Hematopoietic multipotent progenitor cell treated with erythropoietin and hydrocortisone succinate and interleukin-3 and kit ligand, for 4 days (in vitro differentiated cells): ENCODE results near the gene DUSP9.
A peak's percentile ranks its signal among the peaks of the same experiment; 100 is the strongest.

ENCODE experiments used
- DNase-seq: peaks from one replicate; pipeline ENCODE4 v3.0.0-alpha.2; 2015

The DUSP9 gene

DNA sequence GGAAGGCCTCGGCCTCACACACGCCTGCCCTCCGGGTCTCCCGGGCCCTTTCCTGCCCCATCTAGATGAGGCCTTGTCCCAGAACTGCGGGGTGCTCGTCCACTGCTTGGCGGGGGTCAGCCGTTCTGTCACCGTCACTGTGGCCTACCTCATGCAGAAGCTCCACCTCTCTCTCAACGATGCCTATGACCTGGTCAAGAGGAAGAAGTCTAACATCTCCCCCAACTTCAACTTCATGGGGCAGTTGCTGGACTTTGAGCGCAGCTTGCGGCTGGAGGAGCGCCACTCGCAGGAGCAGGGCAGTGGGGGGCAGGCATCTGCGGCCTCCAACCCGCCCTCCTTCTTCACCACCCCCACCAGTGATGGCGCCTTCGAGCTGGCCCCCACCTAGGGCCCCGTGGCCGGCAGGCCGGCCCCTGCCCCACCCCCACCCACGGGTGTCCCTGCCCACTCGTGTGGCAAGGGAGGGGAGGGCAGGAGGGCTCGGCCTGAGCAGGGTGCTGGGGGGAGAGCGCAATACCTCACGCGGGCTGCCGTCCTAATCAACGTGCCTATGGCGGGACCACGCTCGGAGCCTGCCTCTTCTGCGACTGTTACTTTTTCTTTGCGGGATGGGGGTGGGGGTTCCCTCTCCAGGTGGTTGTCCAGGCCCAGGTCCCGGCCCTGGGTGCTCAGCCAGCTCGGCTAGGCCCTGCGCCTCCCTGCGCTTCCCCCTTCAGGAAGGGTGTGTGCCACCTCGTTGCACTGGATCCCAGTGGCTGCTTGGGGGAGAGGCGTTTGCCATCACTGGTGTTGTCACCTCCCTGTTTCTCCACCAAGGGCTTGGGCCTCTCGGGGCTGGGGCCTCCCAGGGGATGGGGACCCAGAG, 3.1 kb downstream of the DUSP9 start:
- no peak for DNase-seq

DNA sequence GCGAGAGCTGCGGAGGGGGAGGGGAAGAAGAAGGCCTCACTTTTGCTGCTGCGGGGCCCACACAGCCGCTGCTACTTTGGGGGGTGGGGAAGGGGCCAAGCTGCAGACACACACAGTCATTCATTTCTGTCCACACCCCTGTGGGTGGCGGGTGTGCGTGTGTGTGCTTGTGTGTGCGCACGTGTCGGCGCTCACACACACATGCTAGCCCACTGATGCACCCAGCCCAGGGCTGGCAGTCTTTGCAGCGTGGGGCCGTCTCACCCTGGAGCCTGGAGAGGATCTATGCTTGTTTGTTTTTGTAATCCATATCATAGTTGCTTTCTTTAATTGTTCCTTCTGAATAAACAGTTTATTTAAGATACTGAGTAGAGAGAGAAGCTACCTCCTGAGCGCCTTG, 4.0 kb downstream of the DUSP9 start:
- no peak for DNase-seq

DNA sequence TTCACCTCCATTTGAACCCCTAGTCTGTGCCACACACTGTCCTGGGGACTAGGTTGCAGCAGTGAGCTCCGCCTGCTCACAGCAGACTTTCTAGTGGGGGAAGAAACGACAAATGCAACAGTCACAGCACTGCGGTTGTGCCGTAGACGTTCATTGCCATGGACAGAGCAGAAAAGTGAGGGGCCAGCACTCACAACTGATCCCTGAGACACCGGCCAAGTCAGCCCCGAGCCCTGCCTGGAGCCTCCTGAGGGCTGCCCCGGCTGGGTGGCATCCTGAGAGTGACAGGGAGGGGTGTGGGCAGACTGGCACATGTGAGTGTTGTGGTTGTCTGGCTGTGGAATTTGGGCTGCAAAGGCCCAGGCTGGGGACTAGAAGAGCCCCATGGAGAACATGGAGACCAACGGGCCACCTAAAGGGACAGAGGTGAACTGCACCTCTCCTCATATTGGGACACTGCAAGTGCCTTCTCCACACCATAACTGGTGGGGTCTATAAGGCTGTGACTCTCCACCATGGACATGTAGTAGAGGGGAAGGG, 4.6 kb downstream of the DUSP9 start:
- peak; percentile 45 for DNase-seq

DNA sequence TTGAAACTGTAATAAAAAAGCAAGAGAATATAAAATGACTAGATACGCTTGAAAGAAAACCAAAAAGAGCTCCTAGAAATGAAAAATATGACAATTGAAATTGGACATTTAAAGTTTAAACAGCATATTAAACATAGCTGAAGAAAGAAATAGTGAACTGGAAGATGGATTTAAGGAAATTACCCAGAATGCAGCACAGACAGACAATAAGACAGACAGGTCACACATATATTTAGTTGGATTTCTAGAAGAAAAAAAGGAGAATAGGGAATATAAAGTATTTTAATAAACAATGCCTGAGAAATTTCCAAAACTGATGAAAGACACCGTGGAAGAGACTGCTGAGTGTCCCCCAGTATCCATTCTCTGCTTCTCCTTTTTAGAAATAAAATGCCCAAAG, 6.6 kb downstream of the DUSP9 start:
- no peak for DNase-seq

DNA sequence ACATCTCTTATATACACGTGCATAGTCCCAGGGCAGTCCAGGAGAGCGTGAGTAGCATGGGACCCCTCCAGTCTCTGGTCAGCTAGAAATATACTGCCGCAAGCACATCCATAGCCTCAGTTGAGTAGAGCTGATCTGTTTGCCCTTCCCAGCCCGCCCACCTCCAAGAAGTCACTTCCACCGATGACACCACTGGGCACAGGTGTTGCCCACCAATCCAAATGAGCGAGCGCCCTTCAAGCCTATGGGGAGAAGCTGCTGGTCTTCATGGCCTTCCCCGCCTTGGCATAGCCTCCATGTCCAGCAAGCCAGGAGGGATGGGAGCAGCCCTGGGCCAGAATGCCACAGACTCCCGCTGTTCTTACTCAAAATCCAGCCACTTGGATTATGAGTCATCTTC, 10.2 kb downstream of the DUSP9 start:
- no peak for DNase-seq

DNA sequence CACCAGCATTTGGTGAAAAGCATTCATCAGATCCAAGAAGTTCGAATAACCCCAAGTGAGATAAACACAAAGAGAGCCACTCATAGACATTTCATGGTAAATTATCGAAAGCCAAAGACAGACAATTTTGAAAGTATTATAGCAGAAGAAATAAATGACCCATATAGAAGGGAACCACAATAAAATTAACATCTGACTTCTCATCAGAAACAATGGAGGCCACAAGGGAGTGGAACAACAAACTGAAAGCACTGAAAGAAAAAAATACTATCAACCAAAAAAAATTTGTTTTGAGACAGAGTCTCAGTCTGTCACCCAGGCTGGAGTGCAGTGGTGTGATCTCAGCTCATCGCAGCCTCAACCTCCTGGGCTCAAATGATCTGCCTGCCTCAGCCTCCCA, 12.3 kb downstream of the DUSP9 start:
- DNase-seq = no peak

DNA sequence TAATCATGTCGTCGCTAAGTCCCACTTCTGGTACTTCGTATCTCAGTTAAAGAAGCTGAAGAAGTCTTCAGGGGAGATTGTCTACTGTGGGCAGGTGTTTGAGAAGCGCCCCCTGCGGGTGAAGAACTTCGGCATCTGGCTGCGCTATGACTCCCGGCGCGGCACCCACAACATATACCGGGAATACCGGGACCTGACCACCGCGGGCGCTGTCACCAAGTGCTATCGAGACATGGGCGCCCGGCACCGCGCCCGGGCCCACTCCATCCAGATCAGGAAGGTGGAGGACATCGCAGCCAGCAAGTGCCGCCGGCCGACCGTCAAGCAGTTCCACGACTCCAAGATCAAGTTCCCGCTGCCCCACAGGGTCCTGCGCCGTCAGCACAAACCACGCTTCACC, 15.3 kb downstream of the DUSP9 start:
- DNase-seq = peak; percentile 50

DNA sequence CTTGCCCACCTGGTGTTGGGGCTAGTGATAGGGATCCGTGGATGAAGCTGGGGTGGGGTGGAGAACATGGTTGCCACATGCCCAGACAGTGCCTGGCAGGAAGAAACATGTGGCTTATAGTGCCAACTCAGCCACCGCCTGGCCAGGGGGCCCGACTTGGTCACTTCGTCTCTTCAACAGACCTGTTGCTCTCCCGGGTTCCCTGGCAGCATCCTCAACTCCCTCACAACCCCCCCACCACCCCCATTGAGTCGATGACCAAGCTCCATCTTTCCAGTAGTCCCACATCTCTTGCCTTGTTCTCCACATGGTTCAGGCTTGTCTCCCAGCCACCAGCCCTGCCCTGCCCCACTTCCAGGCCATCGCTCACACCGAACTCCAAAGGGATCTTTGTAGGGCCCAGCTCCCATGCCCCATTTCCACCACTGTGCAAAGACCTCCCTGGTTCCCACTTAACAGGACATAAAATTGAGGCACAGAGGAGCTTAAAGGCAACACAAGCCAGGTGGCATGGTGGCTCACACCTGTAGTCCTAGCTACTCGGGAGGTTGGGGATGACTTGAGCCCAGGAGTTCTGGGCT, 18.8 kb downstream of the DUSP9 start:
- DNase-seq = no peak

DNA sequence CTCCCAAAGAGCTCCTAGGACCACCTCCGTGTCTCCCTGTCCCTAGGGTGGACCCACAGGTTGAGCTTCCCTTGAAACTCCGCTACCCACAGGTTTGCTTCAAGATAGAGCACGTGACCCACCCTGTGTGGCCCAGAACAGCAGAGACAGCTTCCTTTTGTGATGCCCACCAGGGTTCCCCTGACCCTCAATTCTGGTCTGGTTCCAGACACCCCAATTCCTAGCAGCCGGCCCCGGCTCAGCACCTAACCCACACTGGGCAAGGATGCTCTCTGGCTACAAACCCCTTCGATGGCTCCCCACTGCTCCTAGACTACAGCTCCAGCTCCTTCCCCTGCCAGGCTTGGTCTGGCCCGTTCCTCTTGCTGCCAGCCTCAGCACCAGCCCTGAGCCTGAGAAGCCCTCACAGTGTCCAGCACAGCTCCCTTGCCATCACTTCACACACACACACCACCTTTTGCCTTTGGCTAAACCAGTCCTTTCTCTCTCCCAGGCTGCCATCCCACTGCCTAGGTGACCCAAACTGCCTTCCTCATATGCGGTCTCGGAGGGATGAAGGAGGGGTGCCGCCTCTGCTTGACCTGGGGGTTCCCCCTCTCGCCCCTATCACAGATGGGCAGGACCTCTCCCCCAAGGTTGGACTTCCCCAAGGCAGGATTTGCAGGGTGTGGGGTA, 20.4 kb downstream of the DUSP9 start:
- no peak for DNase-seq

DNA sequence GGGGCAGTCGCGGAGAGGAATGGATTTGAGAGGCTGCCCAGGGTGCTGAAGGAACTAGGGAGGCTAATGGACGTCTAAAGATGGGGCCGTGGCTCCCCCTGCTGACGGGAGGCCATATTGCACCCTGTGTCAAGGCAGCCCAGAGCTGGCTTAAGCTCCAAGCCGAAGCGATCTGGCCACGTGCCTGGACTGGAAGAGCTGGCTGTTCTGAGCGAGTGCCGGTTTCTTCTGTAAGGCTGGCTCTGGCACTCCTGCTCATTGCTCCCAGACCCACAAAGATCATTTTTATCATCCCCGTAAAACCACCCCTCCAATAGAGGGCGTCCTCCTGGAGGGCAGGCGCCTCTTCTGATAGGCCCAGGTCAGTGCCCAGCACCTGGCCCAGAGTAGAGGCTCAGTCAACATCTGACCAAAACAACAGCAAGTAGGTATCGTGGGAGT, 21.0 kb downstream of the DUSP9 start:
- peak; percentile 88 for DNase-seq

DNA sequence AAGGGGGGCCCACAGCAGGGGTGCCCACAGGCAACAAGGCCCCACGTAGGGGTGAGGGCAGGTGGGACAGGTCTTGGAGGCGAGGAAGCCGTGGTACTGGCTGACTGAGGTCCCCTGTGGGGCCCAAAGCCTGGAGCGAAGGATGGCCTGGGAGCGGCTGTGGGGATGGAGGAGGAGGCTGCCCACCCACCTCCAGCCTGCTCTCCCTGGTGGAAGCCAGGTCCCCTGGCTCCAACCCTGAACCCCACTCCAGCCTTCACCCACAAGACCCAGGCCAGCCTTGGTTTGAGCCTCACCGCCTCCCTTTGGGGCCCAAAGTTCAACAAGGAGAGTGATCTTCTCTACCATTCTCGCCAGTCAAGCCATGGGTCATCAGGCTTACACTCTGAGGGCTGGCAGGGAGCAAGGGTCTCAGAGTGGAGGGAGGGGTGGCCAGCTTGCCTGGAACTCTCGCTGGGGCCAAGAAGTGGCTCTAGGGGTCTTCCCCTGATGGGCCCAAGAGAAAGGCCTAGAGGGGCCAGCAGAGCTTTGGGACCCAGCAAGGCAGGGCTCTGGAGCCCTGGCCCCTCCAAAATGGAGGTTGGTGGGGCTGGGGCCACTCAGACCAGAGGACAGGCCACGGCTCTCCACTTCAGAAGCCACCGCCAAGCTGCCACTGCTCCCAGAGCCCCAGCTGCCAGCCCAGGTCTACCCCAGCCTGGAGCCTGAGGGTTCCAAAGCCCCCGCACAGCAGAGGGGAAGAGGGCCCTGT, 21.6 kb downstream of the DUSP9 start:
- no peak for DNase-seq

DNA sequence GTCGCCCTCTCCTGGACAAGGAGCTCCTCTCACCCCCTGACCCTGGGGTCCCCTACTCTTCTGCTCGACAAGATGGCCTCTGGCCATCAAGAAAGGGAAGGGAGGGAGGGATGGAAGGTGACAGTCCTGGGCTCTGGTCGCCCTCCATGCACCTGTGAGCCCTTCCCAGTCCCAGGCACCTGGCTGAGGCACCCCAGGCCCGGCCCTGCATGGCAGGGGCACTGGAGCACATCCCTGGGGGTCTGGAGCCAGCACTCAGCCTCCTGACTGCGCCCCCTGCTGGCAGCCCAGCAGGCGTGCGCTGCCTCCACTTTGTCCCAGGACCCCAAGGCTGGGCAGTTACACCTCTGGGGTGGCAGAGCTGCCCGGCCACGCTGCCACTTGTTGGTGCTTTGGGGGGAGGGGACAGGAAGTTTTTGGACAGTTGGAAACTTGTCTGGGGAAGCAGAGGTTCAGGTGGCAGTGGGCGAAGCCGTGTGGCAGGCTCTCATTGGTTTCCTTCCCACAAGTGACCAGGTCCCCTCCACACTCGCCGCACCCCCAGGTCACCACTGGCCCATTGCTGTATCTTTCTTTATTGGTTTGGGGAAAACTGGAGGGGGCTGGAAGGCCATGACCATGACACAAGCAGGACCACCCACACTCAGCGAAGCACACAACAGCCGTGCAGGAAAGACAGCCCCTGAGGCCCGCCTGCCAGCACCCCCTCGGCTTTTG, 22.3 kb downstream of the DUSP9 start:
- DNase-seq = peak; percentile 46

DNA sequence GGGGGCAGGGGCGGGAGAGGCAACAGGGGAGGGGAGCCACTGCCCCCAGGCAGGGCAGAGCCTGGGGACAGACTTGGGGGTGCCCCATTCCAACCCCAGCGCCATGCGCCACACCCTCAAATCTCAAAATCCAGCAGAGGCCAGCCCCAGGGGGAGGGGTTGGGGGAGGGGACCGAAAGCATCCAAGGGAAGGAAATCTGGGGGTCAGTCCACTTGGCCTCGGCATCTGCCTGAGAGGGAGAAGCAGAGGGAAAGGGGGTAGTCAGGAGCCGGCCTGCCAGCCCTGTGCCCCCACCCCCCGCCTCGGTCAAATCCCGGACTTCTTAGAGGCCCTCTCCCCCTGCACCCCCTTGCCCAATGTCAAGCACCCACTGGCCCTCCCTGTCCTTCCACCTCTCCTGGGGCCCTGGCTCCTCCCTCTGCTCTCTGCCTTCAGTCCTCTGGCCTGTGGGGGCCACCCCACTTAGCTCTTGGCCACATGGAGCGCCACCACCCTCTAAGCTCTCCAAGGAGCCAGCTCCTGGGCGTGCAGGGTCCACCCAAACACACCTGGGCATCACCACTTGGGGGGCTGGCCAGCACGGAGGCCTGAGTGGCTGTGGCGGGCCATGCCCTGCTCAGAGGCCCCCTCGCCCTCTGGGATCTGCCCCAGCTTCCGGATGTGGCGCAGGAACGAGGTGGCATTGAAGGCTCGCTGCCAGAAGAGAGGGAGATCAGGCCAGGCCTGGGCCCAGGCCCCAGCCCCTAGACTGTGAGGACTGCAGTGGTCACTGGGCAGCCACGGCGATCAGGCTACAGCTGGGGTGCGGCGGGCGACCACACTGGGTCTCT, 23.1 kb downstream of the DUSP9 start:
- DNase-seq = no peak

DNA sequence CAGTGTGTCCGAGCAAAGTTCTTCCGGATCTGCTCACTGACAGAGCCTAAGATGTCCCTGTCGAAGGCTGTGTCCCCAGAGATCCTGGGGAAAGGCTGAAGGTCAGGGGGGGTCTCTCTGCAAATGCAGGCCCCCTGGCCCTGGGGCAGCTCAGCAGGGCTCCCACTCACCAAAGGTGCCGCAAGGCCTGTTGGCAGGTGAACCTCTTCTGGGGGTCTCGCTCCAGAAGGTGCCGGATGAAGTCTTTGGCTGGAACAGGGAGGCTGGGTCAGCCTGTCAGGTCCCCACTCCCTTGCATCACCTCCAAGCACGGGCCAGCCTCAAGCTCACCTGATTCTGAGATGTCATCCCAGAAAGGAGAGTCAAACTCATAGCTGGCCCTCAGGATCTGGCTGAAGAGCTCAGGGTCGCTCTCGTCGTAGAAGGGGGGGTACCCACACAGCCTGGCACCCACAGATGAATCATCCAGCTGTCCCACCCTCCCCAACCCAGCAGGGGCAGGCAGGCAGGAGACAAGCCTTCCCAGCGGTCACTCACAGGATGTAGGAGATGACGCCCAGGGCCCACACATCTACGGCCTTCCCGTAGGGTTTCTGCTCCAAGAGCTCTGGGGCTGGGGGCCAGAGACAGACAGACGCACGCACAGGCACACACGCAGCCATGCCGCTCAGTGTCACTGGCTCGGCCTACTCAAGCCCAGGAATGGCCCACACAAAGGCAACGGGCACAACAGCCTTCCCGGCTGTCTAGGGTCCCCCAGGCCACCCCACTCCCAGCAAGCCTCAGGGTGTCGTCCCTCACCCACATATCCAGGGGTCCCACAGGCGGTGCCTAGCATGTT, 24.0 kb downstream of the DUSP9 start:
- DNase-seq = no peak

DNA sequence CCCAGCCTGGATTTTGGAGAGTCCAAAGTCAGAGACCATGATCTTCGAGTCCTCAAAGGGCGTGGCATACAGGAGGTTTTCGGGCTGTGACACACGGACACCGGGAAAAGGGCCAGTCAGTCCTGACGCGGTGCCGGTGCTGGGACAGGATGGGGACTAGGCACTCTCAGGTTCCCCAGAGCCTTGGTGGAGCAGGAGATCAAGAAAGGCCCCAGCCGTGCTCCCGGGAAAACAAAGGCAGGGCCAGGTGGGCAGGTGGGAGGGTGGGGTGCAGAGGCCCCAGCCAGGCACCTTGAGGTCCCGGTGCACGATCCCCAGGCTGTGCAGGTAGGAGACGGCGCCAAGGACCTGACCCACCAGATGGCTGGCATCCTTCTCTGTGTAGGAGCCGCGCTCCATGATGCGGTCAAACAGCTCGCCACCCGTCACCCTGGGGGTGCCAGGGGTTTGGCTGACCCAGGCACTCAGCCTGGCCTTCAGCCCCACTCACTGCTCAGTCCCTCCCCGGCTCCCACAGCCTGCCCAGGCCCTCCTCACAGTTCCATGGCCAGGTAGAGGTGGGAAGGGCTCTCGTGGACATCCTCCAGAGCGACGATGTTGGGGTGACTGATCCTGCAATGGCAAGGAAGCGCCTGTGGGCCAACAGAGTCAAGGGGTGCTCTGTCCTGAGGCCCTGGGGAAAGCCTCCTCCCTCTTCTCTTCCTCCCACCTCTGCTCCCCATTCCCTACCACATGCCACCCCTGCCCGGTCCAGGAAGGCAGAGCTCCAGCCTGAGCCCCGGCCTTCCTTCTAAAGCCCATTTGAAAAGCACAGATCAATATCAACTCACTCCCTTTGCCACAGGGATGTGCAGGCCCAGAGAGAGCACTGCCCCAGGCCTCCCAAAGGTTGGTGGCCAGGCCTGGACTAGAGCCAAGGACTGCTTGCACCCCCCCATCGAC, 24.9 kb downstream of the DUSP9 start:
- DNase-seq = no peak

DNA sequence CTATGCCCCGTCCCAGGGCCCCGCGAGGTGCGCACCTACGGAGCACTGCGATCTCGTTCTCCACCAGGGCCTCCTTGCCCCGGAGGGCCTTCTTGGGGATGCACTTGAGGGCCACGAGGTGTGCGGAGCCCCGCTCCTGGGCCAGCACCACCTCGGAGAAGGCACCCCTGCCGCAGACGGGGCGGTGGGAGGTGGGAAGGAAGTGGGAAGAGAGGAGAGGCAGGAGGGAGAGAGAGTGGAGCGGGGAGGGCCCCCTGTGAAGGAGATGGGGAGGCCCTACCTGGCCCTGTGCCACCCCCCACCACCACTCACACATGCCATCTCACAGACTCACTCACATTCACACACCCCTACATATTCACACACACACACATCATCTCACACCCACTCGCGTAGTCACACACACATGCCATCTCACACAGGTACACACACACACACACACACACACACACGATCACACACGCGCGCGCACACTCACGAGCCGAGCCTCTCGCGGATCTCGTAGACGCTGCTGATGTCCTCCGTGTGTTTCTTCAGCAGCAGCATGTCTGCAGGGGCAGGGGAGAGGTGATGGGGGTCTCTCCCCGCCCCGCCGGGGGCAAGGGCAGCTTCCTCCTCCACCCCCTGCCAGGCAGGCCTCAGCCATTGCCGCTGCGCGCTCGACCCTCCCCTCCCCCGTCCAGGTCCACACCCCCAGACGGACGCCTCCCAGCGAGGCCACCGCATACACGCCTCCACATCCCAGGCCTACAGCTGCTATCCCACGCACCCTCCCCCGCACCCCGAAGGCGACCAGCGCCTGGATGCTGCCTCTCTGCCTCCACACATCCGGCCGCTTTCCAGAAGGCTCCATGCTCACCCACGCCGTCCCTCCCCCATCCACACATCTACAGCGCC, 25.8 kb downstream of the DUSP9 start:
- no peak for DNase-seq

DNA sequence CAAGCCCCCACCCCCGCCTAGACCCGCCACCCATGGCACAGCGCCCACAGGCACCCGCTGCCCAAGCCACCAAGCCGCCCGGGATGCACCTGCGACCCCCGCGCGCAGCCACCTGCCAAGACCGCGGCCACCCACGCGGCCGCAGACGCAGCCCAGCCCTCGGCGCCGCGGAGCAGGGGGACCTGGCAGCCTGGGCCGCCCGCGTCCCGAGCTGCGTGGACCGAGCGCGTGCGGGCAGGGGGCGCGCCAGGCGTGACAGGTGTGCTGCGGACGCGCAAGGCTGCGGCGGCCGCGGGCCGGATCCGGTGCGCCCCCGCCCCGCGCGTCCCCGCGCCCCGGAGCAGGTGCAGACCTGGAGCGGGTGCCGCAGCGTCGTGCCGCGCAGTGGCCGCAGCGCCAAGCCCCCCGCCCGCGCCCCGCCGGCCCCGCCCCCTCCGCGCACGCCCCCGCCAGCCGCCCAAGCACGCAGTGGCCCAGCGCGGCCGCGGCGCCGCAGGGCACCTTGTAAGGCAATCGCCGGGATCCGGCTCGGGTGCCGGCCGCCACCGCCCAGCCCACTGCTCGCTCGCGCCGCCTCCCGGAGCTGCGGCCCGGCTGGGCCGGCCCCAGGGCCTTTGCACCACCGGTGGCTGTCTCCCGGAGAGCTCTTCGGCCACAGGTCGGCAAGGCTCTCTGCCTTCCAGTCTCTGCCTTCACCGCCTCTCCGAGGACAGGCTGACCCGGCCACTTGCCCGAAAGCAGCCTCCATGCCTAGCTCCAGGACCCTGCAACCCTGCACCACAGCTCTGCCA, 26.6 kb downstream of the DUSP9 start, which contains the start of gene PNCK:
TSS of gene PNCK (minus strand) at position 386 of the 791 bp plus-strand sequence. CDS start 737 bp downstream, outside the sequence.
- no peak for DNase-seq
